Skin of body (tissue), 2 donors: Measurements from ENCODE around the gene RIMBP2. TPM values are rescaled to one million over a fixed set of nuclear protein-coding genes. Genes with fewer than 3 reads are reported as not detected.
"Not testable (repeated sequence)": the region's sequence is repeated elsewhere in the genome, so short reads cannot be mapped to it uniquely, and the experiment has no call there.

Source experiments
- DNase-seq: peaks from one replicate; lab custom pipeline; 2025; lab: John Stamatoyannopoulos, UW
- total RNA-seq: library from RNA; depleted of rRNA; stranded (reverse); fragments of >200 nt; gene quantifications from one replicate; pipeline ENCODE4 v1.2.3, GENCODE V29; 2014

The RIMBP2 gene
- total RNA-seq, 1 donor from 2014 or later: 5.8 TPM

DNA sequence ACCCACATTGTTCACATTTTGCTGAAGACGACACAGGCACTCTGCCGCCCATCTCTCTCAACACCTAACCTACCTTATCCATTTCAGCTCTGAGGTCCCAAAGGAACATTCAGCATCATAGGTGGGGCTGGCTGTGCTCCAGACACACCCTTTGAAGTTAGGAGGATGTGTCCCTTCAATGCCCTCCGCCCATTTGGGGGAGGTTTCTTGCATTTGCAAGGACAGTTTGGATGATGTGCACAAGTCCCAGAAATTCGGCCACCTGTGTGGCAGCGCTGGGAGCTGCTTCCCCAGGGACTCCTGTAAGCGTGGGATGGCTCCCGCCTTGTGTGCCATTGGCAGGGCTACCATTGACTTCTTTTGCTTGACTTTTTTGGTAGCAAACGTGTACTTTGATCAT, 113.8 kb downstream of the RIMBP2 start:
- DNase-seq: no peak

- no peak for DNase-seq
Observed at GRCh38 chr12:130601327-130601726, 114.8 kb downstream of the RIMBP2 start.

- DNase-seq: no peak
Observed at GRCh38 chr12:130596241-130596640, 119.9 kb downstream of the RIMBP2 start.

- DNase-seq: no peak
Observed at GRCh38 chr12:130595566-130595965, 120.5 kb downstream of the RIMBP2 start.

GRCh38 chr12:130593056-130593455, 123.0 kb downstream of the RIMBP2 start:
- no peak for DNase-seq

- DNase-seq: no peak
Observed at GRCh38 chr12:130592641-130593040, 123.5 kb downstream of the RIMBP2 start.

- DNase-seq: no peak
Observed at GRCh38 chr12:130591736-130592135, 124.4 kb downstream of the RIMBP2 start.

GRCh38 chr12:130590685-130591084, 125.4 kb downstream of the RIMBP2 start:
- DNase-seq: no peak

- DNase-seq: no peak
Observed at GRCh38 chr12:130589540-130590317, 126.4 kb downstream of the RIMBP2 start.

- DNase-seq: peak; percentile 2
Observed at GRCh38 chr12:130588696-130589539, 127.2 kb downstream of the RIMBP2 start.

GRCh38 chr12:130587966-130588365, 128.1 kb downstream of the RIMBP2 start:
- no peak for DNase-seq

DNA sequence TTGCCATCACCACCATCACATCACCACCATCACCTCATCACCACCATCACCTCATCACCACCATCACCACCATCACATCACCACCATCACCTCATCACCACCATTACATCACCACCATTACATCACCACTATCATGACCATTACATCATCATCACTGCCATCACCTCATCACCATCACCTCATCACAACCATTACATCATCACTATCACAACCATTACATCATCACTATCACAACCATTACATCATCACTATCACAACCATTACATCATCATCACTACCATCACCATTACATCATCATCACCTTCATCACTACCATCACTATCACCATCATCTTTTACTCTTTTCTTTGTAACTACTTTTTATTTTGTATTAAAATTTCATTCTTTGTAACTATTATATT, 131.6 kb downstream of the RIMBP2 start:
- not testable (repeated sequence) for DNase-seq

DNA sequence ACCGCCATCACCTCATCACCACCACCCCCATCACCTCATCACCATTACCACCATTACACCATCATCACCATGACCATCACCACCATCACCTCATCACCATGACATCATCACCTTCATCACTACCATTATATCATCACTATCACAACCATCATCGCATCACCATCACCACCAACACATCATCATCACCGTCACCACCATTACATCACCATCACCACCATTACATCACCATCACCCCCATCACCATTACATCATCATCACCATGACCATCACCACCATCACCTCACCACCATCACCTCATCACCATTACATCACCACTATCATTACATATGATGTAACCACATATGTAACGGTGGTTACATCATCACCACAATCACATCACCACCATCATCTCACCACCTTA, 132.3 kb downstream of the RIMBP2 start:
- no peak for DNase-seq

DNA sequence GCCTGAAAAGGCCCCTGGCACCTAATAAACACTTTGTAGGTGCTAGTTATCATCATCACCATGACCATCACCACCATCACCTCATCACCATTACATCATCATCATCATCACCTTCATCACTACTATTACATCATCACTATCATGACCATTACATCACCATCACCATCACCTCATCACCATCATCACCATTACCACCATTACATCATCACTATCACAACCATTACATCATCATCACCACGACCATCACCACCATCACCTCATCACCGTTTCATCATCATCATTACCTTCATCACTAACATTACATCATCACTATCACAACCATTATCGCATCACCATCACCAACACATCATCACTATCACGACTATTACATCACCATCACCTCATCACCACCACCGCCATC, 132.8 kb downstream of the RIMBP2 start:
- no peak for DNase-seq

DNA sequence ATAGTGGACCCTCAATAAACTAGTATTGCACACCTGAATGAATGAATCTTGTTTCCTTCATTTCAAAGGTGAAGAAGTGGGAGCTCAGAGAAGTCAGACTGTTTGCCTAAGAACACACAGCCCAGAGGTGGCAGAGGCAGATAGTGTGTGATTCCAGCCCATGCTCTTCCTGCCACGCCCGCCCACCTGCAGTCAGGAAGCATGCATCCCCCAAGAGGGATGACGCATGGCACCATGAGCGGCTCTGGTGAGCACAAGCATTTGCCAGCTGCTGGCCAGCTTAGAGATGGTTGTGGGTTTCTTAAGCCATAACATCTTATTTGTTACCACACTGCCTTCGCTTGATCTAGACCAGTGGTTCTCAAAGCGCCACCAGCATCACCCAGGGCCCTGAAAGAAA, 133.8 kb downstream of the RIMBP2 start:
- DNase-seq: no peak

GRCh38 chr12:130581782-130582181, 134.3 kb downstream of the RIMBP2 start:
- DNase-seq: no peak

DNA sequence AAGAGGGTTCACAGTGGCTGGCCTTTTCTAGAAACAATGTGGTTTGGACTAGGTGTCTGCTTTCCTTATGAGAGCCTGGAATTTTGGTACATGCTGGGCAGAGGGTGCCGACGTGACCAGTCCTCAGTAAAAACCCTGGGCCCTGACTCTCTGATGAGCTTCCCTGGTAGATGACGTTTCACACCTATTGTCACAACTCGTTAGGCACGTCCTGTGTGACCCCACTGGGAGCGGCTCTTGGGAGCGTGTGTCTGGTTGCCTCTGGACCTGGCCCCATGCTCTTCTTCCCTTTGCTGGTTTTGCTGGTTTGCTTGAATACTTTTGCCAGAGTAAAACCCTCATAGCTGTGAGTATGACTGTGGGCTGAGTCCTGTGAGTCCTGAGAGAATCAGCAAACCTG, 136.9 kb downstream of the RIMBP2 start:
- DNase-seq: no peak

DNA sequence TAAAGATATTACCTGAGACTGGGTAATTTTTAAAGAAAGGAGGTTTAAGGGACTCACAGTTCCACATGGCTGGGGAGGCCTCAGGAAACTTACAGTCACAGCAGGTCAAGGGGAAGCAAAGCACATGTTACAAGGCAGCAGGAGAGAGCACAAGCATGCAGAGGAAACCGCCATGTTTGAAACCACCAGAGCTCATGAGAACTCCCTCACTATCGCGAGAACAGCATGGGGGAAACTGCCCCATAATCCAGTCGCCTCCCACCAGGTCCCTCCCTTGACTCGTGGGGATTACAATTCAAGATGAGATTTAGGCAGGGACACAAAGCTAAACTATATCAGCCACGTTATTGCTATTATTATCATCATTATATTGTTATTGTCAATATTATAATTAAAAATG, 138.7 kb downstream of the RIMBP2 start:
- DNase-seq: no peak

DNA sequence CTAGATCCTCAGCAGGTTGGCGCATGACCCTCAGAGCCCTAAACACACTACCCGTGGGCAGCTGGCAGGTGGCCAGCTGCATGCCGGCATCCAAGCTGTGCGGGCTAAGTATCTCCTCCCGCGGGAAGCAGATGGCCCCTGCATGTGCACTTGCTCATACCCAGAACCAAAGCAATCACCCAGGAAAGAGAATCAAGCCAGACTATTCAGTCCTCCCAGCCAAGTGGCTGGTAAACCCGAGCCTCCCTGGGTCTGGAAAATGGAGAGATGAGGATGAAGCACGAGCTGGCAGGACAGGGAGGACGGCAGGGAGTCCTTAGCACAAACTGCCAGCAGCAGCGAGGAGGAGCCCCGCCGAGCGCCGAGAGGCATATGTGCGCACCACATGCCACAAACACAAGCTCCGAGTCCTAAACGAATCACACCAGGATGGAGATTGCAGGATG, 139.7 kb downstream of the RIMBP2 start:
- DNase-seq: no peak

- DNase-seq: no peak
Observed at GRCh38 chr12:130574402-130574801, 141.7 kb downstream of the RIMBP2 start.

DNA sequence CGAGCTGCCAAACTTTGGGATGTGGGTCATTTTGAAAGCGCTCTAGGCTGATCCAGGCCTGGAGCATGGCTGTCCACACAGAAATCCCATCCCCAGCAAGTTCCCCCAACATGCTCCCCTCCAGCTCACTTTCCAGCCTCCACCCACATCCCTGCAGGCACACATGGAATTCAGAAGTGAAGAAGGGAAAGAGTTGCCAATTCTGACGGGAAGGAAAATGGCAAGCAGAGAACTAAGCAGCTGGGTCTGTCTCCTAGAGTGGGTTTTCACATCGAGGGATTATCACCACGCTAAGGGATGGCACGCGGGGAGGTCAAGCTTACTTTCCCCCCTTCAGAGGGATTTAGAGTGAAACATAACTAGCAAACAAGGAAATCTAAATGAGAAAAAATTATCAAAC, 142.3 kb downstream of the RIMBP2 start:
- DNase-seq: no peak

GRCh38 chr12:130573235-130573634, 142.9 kb downstream of the RIMBP2 start:
- no peak for DNase-seq

GRCh38 chr12:130572553-130572952, 143.5 kb downstream of the RIMBP2 start:
- DNase-seq: no peak
